ENCODE measurements around the gene RERE.

RERE gene

DNA sequence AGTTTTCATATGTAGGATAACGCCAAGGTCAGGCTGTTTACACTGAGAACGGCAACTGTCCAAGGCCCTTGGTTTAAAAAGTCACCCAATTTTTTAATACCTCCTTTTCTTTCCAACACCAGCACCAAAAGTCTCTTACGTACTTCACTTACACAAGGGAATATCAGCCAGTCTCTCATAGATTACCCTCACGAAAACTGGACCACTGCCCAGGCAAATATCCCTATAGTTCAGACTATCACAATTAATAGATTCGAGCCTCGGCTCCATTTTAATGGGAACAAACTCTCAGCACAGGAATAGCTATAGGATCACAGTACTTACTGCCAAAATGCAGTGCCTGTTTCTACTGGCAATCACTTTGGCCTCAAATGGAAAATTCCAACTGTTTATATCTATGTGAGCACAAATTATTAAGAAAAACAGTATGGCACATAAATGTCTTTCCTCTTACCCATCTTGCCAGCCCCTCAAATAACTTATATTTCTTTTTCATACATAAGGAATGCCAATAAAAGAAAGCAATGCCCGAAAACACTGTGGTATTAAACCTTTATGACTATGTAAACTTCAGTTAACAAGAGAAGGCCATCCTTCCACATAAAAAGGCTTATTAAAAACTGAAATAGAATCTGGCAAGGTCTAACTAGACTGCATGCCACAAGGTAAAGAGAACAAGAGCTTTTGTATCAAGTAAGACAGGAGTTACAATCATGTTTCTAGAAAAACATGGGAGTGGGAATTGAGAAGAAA is 401.7 kb downstream of the RERE start:
- DNase-seq, result no peak

DNA sequence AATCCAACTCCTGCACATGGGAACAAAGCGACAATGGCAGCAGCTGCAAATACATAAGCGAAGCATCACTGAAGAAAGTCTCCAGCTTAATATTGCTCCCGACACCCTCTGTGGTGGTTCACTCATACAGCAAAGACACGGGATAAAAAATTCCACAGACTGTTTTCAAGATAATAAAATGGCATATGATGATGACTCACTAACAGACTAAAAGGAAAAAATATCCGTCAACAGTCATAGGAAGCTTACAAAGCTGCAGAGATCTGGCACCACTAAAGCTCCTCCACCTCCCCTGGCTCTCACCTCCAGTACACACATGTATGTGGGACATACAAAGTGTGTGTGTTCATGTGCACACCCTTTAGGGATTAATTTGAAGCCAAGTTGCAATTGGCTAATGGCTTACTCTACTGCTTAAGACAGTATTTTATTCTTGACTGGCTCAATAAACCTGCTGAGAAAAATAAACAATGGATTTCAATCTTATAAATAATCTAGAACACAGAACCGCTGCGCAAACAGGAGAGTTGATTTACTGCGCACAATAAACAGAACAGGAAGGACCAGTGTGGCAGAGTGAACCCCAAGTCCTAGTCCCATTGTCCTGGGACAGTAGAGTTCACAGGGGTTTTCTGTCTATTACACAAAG is 405.1 kb downstream of the RERE start:
- no peak for DNase-seq

DNA sequence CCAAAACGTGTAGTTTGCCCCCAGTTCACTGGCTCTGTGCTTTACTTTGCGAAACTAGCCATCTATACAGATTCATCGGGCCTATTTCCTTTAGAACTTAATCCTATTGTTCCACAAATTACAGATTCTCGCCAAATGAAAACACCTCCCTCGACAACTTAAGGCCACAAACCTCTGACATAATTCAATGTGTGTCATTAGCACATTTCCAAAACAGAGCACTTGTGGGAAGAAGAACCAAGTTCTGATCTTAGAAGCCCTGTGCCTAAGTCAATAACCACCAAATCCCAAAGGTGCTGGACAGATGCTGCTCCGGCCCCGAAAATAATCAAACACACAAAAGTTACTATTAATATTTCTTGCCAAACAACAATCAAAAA is 405.6 kb downstream of the RERE start:
- no peak for DNase-seq

DNA sequence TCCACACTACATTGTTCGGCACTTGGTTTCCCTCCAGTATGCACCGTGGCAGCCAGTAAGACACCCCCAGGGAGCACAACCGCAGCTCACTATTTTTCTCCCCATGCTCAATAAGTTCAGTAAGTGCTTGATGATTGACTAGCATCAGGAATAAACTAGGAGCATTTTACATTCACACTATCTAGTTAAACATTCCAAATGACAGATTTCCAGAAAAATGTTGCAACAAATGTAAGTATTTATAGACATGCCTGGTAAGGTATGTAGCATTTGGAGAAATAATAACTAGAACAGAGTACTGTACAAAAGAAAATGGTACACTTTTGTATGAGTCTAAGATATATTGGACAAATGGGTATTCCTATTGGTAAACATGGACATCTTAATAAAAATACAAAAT is 406.6 kb downstream of the RERE start:
- no peak for DNase-seq

DNA sequence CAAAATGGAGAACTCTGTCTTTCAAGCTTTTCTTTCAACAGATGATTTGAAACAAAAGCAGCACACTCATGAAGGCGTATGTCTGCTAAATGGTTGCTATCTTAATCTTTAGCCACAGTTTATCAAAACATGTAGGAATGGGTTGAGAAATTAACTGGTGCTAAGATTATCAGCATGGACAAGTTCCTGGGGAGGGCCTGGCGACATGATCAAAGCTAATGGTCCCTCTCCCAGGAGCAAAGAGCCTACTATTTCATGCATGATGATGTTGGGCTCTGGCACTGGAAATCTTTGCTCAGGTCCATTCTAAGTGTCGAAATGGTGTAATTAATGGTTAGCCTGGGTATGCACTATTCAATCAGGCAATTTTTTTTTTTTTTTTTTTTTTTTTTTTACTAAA is 407.8 kb downstream of the RERE start:
- no peak for DNase-seq

DNA sequence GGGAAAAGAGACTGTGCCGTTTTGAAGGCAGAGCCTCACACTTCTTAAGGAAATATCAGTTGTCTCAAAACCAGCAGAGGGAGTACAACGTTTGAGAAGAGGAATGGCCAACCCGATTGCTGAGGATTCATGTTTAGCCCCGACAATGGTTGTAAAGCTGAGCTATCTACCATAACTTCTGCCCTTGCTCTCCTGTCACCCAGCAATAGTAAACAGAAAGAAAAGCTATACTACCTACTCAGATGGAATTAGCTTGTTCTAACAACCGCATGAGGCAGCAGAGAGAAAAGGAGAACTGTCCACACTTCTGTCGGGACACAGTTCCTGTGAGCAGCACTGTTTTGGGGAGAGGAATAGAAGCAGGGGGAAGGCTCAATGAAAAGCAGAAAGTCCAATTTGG is 408.3 kb downstream of the RERE start:
- peak in 1 of 2 donors; percentile 40 for DNase-seq

DNA sequence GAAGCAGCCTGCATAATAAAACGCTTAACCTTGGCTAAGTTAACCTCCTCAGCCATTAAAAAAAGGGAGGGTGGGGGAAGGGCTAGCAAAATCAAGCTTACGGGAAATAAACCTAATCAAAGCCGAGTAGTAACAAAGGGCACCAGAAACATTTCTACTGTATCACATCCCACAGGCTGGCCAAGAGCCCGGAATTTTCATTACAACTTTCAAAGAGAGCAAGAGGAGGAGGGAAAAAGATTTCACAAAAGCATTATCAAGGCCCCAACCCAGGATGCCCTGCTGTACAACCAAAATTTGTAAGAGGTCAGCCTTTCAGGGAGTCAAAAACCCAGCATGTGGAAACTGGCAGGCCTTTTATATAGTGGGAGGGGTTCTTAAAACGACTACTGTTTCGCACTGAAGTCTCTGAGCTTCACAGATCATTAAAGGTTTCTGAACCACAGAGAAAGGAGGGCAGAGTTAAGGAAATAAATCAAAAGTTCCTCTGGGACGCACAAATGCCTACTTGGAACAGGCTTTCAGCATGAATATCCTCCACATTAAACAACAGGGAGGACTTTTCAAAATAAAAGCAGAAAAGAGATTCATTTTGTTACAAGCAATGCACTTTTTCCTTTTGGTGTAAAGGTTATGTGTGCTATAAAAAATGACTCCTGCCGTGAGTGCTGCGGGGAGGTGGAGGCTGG is 409.1 kb downstream of the RERE start:
- no peak for DNase-seq

DNA sequence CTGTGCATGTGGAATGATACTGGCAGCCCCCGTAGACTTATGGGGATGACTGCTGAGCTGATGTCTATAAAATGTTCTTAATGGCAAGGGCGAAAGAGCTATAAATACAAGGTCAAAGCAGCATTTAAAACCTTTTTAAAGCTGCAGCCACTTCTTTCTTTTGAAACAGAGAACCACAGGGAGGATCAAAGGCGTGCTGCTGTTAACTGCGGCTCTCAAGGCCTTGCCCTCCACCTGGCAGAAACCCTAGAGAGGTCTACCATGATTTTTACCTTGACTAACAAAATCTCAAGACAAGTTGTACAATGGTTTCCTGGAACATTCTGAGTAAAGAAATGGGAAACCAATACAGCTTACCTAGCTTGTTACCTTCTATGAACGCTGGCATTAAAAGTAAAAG is 409.8 kb downstream of the RERE start:
- peak in 1 of 2 donors; percentile 23 for DNase-seq

DNA sequence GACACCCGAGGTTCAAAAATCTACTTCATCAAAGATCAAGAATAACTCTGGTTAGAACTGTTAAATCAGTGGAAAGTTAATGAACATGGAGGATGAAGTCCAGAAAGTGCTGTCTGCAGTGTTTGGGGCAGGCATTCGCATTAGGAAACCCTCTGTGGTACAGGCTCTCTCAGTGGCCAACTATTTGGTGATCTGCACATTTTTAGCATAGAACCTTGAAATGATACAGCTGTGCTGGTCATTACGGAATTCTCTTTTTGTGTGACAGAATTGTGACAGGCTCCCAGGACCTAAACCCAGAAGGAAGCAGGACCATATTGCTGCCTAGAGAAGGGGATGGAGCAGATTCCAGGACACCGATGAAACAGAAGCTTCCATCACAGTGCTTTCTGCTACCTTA is 410.5 kb downstream of the RERE start:
- no peak for DNase-seq

DNA sequence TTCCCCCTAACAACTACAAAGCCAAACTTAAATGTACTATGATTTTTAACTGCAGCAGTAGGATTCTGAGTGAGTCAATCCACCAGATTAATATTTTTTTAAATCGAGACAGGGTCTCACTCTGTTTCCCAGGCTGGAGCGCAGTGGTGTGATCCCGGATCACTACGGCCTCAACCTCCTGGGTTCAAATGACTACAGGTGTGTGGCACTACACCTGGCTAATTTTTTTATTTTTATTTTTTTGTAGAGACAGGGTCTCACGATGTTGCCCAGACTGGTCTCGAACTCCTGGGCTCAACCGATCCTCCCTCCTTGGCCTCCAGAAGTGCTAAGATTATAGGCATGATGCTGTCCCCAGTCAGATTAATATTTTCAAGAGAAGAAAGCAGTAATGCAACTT is 411.4 kb downstream of the RERE start:
- DNase-seq, result no peak

DNA sequence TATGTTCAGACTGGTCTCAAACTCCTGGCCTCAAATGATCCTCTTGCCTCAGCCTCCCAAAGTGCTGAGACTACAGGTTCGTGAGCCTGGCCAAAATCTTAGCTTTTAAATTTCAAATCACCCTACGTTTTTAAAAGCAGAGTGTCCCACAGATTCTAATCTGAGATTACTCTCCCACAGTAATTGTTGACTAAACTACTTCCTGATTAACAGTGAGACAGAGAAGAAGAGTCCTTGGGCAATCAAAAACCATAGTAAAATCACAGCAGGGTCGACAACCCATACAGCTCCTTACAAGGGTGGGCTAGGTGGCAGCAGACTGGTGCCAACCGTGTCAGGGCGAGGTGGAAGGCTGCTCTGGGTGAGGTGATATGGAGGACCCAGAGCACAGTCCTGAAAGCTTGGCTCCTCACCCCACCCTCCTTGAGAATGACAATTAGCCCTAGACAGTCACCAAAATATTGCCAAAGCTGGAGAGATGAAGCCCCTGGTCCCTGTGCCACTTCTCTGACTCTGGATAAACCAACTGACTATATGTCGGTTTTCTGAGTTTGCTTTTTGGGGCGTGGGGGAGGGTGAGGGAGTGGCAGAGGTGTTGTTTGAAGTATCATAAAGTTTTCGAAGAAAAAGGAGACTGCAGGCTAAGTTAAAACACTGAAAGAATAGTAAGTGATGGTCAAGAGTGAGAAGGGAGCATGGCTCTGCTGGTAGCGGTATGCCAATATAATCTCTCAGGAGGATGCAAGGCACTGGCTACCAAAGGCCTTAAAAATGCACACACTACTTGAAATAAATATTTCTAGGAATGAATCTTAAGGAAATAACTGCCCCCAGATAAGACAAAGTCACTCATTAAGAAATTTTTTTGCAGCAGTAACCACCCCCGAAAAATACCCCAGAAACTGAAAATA is 412.7 kb downstream of the RERE start:
- no peak for DNase-seq

DNA sequence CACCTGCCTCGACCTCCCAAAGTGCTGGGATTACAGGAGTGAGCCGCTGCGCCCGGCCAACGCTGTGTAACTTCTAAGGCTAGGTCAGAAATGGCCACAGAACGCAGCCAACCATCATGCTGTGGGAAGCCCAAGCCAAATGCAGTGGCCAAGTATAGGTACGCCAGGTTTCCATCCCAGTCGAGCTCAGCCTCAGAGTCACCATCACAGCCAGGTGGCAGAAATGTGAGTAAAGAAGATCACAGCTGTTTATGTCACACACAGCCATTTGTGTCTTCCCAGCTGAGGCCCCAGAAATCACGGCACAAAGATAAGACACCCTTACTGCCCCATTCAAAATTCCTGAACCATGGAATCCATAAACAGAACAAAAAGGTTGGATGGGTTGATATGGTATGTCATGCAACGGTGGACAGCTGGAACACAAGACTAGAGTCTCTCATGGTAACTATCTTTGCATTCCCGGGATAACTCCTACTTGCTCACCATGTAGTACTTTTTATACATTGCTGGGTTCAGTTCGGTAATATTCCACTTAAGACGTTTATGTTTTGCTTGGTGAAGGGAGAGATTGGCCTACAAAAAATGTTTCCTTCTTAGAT is 415.2 kb downstream of the RERE start:
- no peak for DNase-seq

DNA sequence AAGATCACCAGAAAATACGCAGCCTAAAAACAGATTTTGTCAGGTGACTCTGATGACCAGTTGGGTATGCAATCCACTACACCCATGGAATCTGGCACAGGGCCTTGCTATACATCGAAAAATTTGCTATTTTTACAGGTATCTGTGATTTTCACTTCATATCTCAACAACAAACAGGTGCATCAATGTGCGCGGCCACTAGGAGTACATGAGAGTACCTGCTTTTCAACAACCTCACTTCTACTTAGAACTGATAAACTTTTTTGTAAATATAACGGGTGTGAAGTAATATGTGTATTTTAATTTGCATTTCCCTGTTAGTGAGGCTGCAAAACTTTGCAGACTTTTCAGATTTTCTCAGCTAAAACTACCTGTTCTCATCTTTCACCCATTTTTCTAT is 418.8 kb downstream of the RERE start:
- no peak for DNase-seq

DNA sequence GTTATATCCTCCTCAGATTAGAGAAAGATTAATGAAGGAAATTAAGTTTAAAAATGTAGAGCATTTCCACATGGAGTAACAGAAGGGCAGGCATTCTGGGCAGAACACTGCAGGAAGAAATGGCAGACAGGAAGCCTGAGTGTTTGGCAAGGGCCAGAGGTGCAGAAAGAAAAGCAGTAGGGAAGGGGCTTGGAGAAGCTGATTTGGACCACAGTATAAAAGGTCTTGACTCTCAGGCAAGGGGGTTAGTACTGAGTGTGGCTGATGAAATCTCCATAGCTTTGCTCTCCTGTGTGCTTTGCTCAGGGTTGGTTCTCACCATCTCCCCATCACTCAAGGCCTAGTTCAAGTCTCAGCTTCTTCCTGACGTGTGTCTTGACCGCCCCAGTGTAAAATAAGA is 419.4 kb downstream of the RERE start:
- DNase-seq, result no peak

DNA sequence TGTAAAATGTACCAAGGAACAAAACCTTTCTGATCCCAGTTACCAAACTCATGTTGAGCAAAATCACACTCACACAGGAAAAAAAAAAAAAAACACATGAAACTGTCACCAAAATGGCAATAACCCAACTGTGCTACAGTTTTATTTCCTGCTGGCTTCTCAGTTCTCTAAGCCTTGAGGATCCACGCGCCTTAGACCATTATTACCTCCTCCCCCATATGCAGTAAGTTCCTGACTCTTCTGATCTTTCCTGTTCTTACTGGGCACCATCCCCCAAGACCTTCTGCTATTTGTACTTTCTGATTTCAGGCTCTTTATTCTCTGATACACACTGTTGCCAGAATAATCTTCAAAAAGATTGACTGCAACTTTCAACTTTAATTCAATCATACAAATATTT is 419.9 kb downstream of the RERE start:
- DNase-seq, result no peak

DNA sequence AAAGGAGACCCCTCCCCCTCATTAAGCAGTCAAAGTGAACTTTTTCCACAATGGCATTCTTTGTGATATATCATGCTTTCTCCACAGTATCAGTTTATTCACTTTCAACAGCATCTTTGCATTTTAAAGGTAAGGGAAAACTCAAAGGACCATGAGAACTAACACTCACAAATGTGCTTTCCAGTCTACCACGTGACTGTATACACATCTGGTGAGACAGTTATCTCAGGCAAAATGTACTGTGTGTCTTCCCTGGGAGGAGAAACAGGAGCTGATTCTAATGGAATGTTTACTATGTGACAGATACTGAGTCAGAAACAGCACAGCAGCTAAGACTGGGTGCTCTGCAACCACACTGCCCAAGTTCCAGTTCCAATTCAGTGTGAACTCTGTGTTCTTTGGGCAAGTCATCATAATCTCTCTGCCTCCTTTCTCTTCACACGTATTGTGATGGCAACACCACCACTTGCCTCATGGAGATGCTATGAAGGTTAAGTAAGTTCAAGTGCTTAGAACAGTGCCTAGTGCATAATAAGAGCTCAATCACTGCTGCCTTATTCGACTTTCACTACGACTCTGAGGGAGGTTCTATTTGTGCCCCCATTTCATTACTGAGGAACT is 420.5 kb downstream of the RERE start:
- DNase-seq, result no peak

DNA sequence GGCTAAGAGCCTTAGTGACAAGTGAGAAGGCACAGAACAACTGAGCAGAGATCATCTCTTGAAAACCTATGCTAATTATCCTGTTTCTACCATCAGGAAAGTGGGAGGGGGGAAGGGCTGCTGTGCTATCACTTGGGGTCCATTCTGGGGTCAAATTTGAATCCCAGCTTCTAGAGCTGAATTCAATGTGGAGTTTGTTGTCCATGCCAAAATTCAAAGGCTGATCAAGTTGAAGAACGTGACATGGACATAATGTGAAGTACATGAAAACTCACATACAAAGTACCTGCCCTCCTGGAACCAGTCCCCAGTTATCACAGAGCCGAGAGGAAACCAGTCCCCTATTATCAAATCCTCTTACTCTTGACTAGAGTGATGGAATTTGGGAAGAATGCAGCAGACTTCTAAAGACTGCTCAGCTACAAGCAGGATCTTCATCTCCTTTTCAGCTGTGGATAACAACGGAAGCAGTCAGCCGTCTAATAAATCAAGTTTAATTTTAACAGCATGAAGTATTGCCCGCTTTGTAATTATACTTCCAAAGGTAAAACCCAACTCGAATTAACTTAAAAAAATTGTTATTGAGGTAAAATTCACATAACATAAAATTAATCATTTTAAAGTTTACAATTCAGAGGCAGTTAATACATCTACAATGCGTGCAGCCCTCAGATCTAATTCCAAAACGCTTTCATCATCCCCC is 421.2 kb downstream of the RERE start:
- DNase-seq, result no peak

DNA sequence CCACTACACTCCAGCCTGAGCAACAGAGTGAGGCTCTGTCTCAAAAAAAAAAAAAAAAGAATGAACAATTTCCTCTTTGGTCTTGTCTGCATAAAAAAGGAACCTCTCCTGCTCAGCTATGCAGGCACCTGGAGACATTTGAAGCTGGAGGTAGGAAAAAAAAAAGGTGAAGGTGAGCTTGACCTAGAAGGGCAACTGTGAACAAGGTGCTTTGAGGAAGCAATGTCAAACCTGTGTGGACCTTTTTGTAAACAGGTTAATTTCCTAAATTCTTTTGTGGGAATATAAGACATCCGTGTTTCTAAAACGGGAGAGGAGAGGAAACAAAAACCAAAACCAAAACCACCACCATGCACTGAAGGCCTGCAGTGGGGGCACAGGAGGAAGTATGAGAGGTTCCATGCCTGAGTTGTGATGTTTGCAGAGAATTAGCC is 422.0 kb downstream of the RERE start:
- DNase-seq, result peak; percentile 25 to 26

DNA sequence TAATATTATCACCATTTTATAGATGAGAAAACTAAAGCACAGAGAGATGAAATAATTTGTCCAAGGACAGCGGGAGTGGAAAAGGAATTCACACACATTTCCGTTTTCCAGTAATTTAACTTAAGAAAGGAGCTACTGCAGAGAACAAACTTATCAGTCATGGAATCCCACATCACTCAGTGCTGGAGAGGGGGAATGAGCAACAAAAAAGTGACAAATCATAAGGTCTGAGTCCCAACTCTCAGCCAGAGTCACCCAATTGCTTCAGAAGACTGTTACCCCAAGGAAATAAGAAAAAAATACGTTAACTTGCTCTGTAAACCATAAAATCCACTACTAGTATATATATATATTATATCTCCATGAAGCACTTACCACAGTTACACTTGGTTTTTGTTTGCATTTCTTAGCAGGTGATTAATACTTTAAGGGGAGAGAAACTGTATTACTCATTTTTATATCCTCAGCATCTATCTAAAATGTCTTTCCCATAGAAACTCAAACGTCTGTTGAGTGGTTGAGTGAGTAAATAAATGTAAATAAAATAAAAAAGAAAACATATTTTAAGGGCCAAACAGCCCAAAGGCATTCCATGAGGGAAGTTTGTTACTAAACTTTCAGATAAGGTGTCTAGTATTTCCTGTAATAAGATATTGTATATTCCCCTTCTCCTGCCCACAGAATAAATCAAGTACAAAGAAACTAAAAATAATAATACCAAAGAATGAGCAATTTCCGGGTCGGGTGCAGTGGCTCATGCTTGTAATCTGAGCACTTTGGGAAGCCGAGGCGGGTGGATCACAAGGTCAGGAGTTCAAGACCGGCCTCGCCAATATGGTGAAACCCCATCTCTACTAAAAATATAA is 422.8 kb downstream of the RERE start:
- DNase-seq, result peak in 1 of 2 donors; percentile 17

DNA sequence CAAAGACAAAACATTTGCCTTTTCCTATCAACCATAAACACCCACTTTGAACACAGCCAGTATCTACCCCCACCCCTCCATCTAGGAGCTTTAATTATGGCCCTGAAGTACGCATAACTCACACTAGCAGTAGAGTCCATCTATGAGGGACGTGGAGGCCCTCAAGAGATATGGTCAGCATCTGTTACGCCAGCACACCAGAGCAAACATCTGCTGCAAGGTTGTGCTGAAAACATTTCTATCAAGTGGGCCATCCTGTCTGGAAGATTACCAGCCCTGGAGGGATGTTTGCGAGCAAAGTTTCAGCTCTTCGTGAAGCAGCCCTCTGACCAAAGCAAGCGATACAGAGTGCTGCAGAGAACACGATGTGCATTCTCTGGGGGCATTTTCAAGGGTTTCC is 424.9 kb downstream of the RERE start:
- no peak for DNase-seq

DNA sequence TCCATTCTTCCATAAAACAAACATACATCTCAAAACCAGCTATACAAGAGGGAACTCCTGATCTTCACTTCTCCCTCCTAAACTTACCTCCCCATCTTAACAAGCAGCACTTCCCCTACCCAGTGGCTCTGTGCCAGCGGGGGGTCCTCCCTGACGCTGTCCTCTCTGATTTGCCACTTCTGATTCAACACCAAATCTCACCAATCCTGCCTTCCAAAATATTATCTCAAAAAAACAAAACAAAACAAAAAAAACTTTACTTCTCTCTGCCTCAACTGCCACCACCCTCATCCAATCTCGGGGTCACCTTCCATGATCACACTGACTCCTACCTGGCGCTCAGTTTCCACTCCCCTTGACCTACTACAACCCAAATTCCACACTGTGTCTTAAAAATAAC is 426.7 kb downstream of the RERE start:
- no peak for DNase-seq
